ENCODE data around the gene EFCAB14.

GRCh38 chr1:46650491-46650890 lies 68.4 kb downstream of the EFCAB14 start:
- TF ChIP-seq EZH2 (IDR thresholded peaks at IDR 0.05; ENCODE audit: low read depth) (no peak), CTCF (conservative IDR thresholded peaks at IDR 0.05) (no peak)

Measured in PC-9 (cell line).